IgD-negative memory B cell (primary cell): Measurements from ENCODE around the gene RFX2. TPM values are rescaled to one million over a fixed set of nuclear protein-coding genes. Genes with fewer than 3 reads are reported as not detected.
"Not testable (repeated sequence)": the region's sequence is repeated elsewhere in the genome, so short reads cannot be mapped to it uniquely, and the experiment has no call there.

Source experiments
- H3K27ac Mint-ChIP-seq, 3 donors: one replicate each; pipeline ENCODE4 v1.8.0; 2020 to 2022; ENCODE audit warnings: mild to moderate bottlenecking in 3 of 3, mixed read lengths in 3 of 3, moderate library complexity in 1 of 3
- H3K27me3 Mint-ChIP-seq: one replicate; pipeline ENCODE4 v1.8.0; 2021; ENCODE audit warnings: mixed read lengths
- H3K36me3 Mint-ChIP-seq: one replicate; pipeline ENCODE4 v1.8.0; 2020; ENCODE audit warnings: mild to moderate bottlenecking, mixed read lengths
- H3K4me1 Mint-ChIP-seq, 3 donors: one replicate each; pipeline ENCODE4 v1.8.0; 2020 to 2022; ENCODE audit warnings: mixed read lengths in 3 of 3, mild to moderate bottlenecking in 1 of 3
- H3K4me3 Mint-ChIP-seq, 4 donors: one replicate each; pipeline ENCODE4 v1.8.0; 2020 to 2022; ENCODE audit warnings: mild to moderate bottlenecking in 4 of 4, mixed read lengths in 4 of 4, moderate library complexity in 3 of 4
- H3K9me3 Mint-ChIP-seq, 3 donors: one replicate each; pipeline ENCODE4 v1.8.0; 2020 to 2021; ENCODE audit warnings: mixed read lengths in 3 of 3, mild to moderate bottlenecking in 1 of 3
- polyA plus RNA-seq: library from polyadenylated mRNA; unstranded; fragments of 300-500 nt; fragmentation: Illumina TruSeq; gene quantifications from one replicate; pipeline ENCODE4 v1.2.3, GENCODE V29; 2021

RFX2 gene
- polyA plus RNA-seq, 1 donor from 2014 or later, result 3.1 TPM

GRCh38 chr19:6034512-6034911 is 75.8 kb downstream of the RFX2 start:
- no peak overlapping the region for H3K27ac Mint-ChIP-seq

DNA sequence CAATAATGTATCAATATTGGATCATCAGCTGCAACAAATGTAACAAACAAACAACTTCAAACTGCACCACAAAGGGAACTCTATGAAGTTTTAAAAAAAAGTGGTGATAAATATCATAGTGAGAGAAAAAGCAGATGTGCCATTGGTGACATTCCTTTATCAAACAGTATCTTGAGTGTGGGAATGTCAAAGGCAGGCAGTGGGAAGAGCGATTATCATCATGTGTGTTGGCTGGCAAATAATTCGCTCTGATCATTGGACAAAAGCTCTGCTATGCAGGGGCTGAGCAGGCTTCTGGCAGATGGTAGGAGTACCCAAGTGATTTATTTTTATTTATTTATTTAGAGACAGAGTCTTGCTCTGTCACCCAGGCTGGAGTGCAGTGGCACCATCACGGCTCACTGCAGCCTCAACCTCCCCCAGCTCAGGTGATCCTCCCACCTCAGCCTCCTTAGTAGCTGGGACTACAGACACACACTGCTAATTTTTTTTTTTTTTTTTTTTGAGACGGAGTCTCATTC is 76.5 kb downstream of the RFX2 start:
- Mint-ChIP-seq H3K4me1 (peaks cover 0 to 5% (median 2%) of the 10 kb centered on the region in 3 donors), H3K9me3 (peaks cover 0 to 2% (median 0%) of the 10 kb centered on the region in 3 donors), H3K4me3 (no peak overlapping the region), H3K27me3 (peaks cover 6% of the 10 kb centered on the region), H3K27ac (no peak overlapping the region), H3K36me3 (peaks cover 2% of the 10 kb centered on the region)

More at GRCh38 chr19:6034512-6034911, 75.8 kb downstream of the RFX2 start:
- peaks cover 0 to 12% (median 8%) of the 10 kb centered on the region in 3 donors for H3K4me1 Mint-ChIP-seq
- peaks cover 2% of the 10 kb centered on the region for H3K36me3 Mint-ChIP-seq
- peaks cover 0 to 2% (median 2%) of the 10 kb centered on the region in 3 donors for H3K9me3 Mint-ChIP-seq
- H3K27me3 Mint-ChIP-seq, result peaks cover 11% of the 10 kb centered on the region
- no peak overlapping the region for H3K4me3 Mint-ChIP-seq

- Mint-ChIP-seq H3K27ac (no peak overlapping the region), H3K9me3 (no peaks in the 10 kb centered on the region), H3K4me1 (peaks cover 0 to 1% (median 0%) of the 10 kb centered on the region in 3 donors), H3K36me3 (peaks cover 2% of the 10 kb centered on the region), H3K27me3 (peaks cover under 1% of the 10 kb centered on the region), H3K4me3 (no peak overlapping the region)
These were observed 77.5 kb downstream of the RFX2 start for GRCh38 chr19:6032827-6033226.

DNA sequence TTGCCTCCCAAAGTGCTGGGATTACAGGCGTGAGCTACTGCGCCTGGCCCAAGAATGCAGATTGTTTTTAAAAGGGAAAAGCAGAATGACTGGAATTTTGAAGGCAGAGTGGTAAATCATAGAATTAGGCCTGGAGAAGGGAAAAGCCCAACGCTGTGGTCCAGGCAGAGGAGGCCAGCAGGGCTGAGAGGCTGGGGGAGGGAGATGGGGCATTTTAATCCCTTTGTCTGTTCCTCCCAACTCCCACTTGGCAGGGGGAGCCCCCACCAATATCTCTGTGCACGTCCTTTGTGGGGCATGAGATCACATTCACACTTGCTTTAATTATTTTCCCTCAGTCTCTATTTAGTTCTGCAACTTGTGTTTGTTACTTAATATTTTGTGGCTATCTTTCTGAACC is 77.9 kb downstream of the RFX2 start:
- Mint-ChIP-seq H3K4me3 (no peak overlapping the region), H3K27me3 (no peaks in the 10 kb centered on the region), H3K4me1 (no peaks in the 10 kb centered on the region), H3K9me3 (no peaks in the 10 kb centered on the region), H3K36me3 (peaks cover 2% of the 10 kb centered on the region), H3K27ac (no peak overlapping the region)

DNA sequence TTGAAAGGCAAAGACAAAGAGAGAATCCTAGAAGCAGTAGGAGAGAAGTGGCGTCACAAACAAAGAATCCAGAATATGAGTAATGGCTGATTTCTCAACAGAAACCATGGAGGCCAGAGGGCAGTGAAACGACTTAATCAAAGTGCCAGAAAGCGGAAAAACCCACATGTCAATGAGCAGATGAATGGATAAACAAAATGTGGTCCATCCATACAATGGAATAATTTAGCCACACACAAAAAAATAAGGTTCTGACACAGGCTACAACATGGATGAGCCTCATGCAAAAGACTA is 80.1 kb downstream of the RFX2 start:
- no peak overlapping the region for H3K4me3 Mint-ChIP-seq
- peaks cover 2% of the 10 kb centered on the region for H3K36me3 Mint-ChIP-seq
- no peaks in the 10 kb centered on the region for H3K9me3 Mint-ChIP-seq
- H3K27ac Mint-ChIP-seq, result no peak overlapping the region
- H3K27me3 Mint-ChIP-seq, result no peaks in the 10 kb centered on the region
- H3K4me1 Mint-ChIP-seq, result no peaks in the 10 kb centered on the region

- Mint-ChIP-seq H3K36me3 (no peaks in the 10 kb centered on the region), H3K4me3 (no peak overlapping the region), H3K27ac (peak overlapping the region in 1 of 3 donors; percentile 54), H3K27me3 (peaks cover 4% of the 10 kb centered on the region), H3K4me1 (no peaks in the 10 kb centered on the region), H3K9me3 (no peaks in the 10 kb centered on the region)
These were observed 83.7 kb downstream of the RFX2 start for GRCh38 chr19:6026390-6027227.

DNA sequence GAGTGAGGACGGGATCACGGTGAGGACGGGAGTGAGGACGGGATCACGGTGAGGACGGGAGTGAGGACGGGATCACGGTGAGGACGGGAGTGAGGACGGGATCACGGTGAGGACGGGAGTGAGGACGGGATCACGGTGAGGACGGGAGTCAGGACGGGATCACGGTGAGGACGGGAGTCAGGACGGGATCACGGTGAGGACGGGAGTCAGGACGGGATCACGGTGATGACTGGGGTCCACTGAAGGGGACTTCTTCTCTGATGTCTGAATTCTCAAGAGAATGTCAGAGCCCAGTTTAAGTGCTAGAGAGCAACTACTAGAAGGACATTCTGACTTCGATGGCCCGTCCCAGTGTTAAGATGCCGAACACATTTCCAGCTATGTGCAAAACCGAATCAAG is 85.5 kb downstream of the RFX2 start:
- not testable (repeated sequence) for H3K4me3 Mint-ChIP-seq, H3K27ac Mint-ChIP-seq, H3K27me3 Mint-ChIP-seq, H3K9me3 Mint-ChIP-seq, H3K4me1 Mint-ChIP-seq, H3K36me3 Mint-ChIP-seq

DNA sequence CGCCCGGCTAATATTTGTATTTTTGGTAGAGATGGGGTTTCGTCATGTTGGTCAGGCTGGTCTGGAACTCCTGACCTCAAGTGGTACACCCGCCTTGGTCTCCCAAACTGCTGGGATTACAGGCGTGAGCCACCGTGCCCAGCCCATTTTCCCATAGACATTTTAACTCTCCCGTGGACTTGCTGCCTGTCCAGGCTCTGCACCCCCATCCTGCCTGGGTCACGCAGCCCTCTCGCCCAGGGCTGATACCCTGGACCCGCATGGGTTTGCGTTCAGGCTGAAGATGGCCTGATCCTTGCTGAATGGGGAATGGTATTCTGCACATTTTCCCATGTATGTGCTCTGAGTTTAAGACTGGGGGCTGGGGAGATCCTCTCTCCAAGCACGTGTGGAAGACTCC is 86.4 kb downstream of the RFX2 start:
- no peaks in the 10 kb centered on the region for H3K4me1 Mint-ChIP-seq
- no peak overlapping the region for H3K4me3 Mint-ChIP-seq

DNA sequence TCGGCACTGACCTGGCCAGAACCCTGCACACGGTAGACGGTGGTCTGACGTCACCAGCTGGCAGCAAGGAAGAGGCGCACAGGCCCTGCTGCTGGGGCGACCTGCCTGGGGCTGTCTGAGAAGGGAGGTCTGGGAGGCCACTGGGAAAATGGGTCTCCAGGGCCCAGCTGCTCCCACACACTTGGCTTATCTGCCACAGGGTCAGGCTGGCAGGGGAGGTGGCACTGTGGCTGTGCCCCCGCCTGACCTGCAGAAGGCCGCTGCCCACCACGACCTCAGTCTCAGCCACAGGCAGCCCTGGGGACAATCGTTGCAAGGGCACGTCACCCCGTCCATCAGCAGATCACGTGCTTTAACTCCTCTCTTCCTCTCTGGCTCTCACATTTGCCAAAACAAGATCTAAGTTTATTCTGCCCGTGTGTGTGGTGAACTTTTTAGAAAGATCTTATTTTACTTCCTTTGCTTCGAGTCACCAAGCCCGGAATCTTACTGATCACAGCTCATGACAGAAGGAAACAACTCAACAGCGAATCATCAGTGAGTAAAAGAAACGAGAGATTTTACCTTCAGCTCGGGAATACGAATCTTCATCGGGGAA is 87.1 kb downstream of the RFX2 start:
- peaks cover 4% of the 10 kb centered on the region for H3K36me3 Mint-ChIP-seq
- H3K4me1 Mint-ChIP-seq, result no peaks in the 10 kb centered on the region
- H3K4me3 Mint-ChIP-seq, result no peak overlapping the region
- no peaks in the 10 kb centered on the region for H3K9me3 Mint-ChIP-seq
- H3K27me3 Mint-ChIP-seq, result peaks cover 9% of the 10 kb centered on the region
- H3K27ac Mint-ChIP-seq, result no peak overlapping the region

More for the DNA sequence above, 86.4 kb downstream of the RFX2 start:
- H3K27me3 Mint-ChIP-seq, result peaks cover 9% of the 10 kb centered on the region
- peaks cover 4% of the 10 kb centered on the region for H3K36me3 Mint-ChIP-seq
- no peaks in the 10 kb centered on the region for H3K9me3 Mint-ChIP-seq
- H3K27ac Mint-ChIP-seq, result no peak overlapping the region

DNA sequence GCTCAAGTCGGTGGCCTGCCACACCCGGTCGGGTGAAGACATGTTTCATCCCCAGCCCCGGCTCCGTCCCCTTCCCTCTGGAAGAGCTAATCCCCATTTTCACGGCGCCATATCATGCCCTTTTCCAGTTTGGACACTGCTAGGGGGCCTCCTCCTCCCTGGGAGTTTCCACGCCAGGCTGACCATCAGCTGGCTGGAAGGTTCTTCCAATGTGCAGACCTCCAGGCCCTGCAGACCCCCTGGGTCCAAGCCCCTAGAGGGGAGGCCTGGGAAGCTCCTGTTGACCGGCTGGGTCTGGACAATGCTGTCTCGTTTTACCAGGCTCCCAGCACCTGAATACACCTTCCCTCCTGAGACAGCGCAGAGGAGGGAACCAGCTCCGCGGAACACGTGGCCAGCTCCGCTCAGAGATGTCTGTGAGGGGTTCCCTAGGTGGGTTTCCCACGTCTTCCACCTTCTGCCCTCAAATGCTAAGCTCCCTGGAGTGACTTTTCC is 87.7 kb downstream of the RFX2 start:
- no peak overlapping the region for H3K27ac Mint-ChIP-seq
- no peak overlapping the region for H3K4me3 Mint-ChIP-seq
- no peaks in the 10 kb centered on the region for H3K4me1 Mint-ChIP-seq
- H3K27me3 Mint-ChIP-seq, result peaks cover 9% of the 10 kb centered on the region
- no peaks in the 10 kb centered on the region for H3K9me3 Mint-ChIP-seq
- peaks cover 4% of the 10 kb centered on the region for H3K36me3 Mint-ChIP-seq

- H3K36me3 Mint-ChIP-seq, result peaks cover 4% of the 10 kb centered on the region
- H3K27ac Mint-ChIP-seq, result no peak overlapping the region
- no peaks in the 10 kb centered on the region for H3K9me3 Mint-ChIP-seq
- H3K4me3 Mint-ChIP-seq, result peak overlapping the region in 1 of 4 donors; percentile 68
- H3K27me3 Mint-ChIP-seq, result peaks cover 9% of the 10 kb centered on the region
- no peaks in the 10 kb centered on the region for H3K4me1 Mint-ChIP-seq
These were observed 88.3 kb downstream of the RFX2 start for GRCh38 chr19:6021878-6022569.

DNA sequence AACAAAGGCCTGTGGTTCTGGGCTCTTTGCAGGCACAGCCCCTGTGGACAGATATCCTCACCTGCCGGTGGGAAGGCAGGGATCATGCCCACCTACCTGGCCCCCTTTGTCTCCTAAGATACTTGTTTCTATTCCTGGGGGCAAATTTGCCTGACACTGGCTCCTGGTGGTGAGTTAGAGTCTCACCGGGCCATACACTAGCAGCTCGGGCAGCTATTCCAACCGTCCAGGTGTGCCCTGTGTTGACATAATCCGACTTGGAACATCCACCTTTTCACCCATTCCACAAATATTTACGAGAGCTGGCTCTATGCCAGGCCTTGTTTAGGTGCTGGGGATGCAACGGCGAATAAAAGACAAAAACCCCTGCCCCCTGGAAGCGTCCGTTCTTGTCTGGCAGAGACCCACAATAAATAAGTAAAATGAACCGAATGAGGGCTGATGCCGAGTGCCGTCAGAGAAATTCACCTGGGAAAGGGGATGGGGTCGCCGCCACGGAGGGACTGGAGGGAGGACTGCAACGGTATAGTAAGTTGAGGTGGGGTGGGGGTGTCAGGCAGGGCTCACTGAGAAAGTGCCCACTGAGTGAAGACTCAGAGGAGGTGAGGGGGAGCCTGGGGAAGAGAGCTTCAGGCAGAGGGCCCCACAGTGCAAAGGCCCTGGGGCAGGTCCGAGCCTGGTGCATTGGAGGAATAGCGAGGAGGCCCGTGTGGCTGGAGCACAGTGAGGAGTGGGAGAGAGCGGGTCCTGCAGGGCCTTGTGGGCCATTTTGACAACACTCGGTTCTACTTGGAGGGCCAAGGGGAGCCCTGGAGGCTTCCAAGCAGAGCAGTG is 89.1 kb downstream of the RFX2 start:
- peak overlapping the region in 1 of 4 donors; percentile 68 for H3K4me3 Mint-ChIP-seq
- H3K4me1 Mint-ChIP-seq, result no peaks in the 10 kb centered on the region
- H3K27me3 Mint-ChIP-seq, result peaks cover 9% of the 10 kb centered on the region
- peaks cover 4% of the 10 kb centered on the region for H3K36me3 Mint-ChIP-seq
- H3K27ac Mint-ChIP-seq, result no peak overlapping the region
- no peaks in the 10 kb centered on the region for H3K9me3 Mint-ChIP-seq

DNA sequence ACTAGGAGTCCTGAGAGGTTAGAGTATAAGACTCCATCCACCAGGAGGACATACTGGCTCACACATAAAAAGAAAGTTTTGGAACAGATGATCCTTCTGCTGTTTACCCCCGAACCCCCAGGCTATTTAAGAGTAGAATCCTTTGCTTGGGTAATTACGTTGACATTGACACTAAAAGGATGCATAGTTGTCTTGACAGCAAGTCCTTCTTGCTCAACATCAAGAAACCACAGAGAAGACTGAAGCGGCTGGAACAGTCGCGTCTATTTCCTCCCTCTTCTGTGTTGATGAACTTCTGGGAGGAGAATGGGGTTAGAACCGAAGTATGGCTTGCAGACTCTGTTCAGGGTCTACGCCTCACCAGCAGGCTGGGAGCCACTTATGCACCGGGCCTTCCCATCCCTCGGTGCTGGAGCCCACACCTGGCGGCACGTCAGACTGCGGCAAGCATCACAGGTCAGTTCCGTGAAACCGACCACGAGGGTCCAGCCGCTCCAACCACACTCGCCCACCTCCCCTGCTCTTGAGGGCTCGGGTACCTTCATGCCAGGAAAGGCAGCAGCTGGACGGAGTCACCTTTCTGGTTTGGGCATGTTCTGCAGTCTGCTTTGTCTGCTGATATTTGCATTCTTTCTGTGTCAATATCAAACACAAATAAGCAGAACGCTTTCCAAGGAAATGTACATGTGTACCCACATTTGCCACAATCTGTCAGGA is 90.0 kb downstream of the RFX2 start:
- no peak overlapping the region for H3K4me3 Mint-ChIP-seq
- no peaks in the 10 kb centered on the region for H3K9me3 Mint-ChIP-seq
- peaks cover 9% of the 10 kb centered on the region for H3K27me3 Mint-ChIP-seq
- peaks cover 4% of the 10 kb centered on the region for H3K36me3 Mint-ChIP-seq
- no peak overlapping the region for H3K27ac Mint-ChIP-seq
- H3K4me1 Mint-ChIP-seq, result no peaks in the 10 kb centered on the region

DNA sequence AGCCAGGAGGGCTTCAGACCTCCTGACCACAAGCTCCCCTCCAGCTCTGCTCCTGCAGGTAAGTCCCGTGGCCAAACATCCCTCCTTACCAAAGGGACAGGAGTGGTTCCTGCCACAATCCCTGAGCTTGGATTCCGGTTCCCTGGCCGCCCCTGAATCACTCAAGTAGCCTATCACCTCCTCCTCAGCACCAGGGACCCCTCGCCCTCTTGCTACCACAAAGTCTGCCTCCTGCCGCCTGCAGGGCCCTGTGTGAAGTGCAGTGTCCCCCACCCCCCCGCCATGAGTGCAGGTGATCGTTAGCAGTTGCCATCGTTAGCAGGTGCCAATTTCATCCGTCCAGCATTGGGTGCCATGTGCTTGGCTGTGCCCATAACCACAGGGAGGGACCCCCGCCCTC is 91.5 kb downstream of the RFX2 start:
- Mint-ChIP-seq H3K4me1 (no peaks in the 10 kb centered on the region), H3K36me3 (peaks cover 4% of the 10 kb centered on the region), H3K9me3 (no peaks in the 10 kb centered on the region), H3K4me3 (no peak overlapping the region), H3K27me3 (peaks cover 9% of the 10 kb centered on the region), H3K27ac (no peak overlapping the region)
